Measurements from ENCODE around the gene TMEM175. TPM values are rescaled to one million over a fixed set of nuclear protein-coding genes. Genes with fewer than 3 reads are reported as not detected.

Gene TMEM175
- total RNA-seq, 1 donor from 2014 or later = 11.4 TPM

DNA sequence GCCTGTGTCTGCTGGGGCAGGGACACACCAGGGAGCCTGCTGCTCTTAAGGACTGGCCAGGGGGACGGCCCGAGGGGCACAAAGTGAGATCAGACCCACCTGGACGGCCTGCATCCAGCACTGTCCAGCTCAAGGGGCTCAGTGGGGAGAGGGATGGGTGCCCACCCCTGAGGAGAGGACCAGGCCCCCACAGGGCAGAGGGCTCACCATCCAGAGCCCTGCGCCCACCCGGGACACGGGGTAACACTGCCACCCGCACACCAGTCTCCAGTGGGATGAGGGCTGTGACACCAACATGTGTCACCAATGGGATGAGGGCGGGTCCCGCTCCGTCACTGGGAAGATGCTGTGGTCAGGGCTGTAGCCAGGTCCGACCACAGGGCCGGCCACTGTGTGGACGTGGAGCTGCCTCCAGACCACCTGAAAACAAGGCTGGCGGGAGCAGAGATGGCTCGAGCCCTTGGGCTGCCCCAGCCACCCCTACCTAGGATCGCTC lies 27.9 kb downstream of the TMEM175 start:
- no peak for DNase-seq (ENCODE audit: low read depth)
- no peak overlapping the region for H3K4me3 ChIP-seq (ENCODE audit: low read depth, low read length)
- no peak for TF ChIP-seq CTCF (conservative IDR thresholded peaks at IDR 0.05; ENCODE audit: low read depth, low read length)

DNA sequence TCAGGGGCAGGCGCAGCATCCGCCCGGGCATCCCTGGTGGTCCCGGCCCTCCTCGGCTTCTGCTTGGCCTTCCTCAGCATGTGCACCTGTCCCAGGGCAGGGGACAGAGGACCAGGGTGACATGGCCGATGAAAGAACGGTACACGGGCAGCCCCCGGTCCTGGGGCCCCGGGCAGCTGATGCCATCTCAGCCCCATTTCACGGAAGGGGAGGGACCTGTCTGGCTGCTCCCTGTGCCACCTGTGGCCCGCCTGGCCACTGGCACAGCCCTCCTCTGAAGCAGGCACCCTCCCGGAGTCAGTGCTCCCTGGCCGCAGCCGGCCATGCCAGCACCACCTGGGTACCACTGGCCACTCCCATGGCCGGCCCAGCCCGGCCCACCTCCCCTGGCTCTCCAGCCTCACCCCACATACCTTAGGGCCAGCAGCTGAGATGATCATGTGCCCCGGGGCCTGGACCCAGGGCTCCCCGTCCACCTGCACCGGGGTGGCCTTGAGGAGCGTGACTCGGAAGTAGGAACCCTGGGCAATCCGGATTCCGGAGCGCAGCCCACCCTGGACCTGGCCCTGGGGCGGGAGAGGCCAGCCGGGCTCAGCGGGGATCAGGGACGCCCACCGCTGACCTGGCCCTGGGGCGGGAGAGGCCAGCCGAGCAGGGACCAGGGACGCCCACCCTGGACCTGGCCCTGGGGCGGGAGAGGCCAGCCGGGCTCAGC lies 28.5 kb downstream of the TMEM175 start:
- no peak for TF ChIP-seq CTCF (conservative IDR thresholded peaks at IDR 0.05; ENCODE audit: low read depth, low read length)
- no peak for DNase-seq (ENCODE audit: low read depth)
- no peak overlapping the region for H3K4me3 ChIP-seq (ENCODE audit: low read depth, low read length)

DNA sequence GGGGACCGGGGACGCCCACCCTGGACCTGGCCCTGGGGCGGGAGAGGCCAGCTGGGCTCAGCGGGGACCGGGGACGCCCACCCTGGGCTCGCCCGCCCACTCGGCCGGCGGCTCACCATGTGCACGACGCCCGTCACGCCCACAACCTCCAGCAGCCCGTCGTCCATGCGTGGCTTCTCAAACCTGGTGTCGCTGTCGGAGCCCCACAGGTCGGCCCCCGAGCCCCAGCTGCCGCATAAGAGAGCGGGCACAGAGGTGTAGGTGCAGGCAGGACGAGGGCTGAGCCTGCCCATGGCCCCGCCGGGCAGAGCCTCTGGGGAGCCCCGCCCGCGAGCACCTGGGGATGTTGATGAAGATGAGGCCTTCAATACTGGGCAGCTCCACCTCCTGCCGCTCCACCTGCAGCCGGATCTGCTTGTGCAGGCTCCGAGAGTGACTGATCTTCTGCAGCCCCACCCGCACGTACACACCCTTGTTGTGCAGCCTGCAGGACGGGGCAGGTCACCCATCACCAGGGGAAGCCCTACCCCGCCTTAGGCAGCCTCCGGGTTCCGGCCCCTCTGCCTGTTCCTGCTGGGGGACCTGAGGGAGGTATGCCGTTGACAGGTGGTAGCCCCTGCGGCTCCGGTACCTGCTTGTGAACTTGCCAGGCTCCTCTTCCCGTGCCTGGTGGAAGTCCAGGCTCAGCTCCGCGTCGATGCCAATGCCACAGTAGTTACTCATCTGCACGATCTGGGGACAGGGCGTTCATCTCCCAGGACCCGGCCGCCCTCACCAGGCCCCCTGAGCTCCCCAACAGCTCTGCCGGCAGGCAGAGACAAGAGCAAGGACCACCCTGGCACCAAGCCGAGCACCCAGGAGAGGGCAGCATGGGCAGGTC lies 29.3 kb downstream of the TMEM175 start:
- DNase-seq (ENCODE audit: low read depth) = no peak
- TF ChIP-seq CTCF (conservative IDR thresholded peaks at IDR 0.05; ENCODE audit: low read depth, low read length) = no peak
- H3K4me3 ChIP-seq (ENCODE audit: low read depth, low read length) = no peak overlapping the region

DNA sequence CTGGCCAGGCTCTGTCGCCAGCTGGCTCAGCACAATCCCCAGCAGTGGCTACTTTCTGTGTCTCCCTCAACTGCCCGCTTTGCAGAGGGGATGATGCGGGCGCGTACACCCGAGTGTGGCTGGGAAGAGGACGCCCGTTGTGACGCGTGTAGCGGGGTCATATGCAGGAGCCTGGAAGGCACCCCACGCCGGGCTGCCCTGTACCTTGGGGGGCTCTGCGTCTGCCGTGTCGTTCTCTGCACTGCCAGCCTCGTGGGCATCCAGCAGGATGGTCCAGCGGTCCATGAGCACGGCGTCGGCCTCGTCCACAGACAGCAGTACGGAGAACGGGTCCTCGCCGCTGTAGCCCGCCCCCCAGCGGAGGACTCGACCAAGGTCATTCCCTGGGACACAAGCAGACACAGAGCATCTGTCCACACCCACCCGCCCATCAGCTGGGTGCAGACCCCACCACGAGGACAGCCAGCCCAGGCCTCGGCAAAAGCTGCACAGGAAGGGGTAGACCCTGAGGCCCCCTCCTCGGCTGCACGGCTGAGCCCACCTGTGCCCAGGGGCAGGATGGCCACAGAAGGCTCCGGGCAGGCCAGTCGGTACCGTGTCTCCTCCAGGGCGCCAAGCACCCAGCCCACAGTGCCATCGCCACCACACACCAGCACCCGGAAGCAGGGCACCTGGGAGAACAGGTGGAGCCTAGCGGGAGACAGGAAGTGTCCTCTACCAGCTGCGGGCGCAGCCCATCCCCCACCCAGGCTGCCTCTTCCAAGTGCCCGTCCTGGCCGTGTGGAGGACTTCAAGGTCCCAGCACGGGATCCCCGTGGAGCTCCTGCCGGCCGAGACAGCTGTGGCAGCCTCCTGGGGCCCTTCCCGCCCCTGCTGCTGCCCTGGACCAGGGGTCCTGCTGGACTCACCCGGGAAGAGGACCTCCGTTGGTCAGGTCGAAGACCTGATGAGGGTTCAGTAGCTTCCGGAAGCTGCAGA lies 30.3 kb downstream of the TMEM175 start:
- no peak overlapping the region for H3K4me3 ChIP-seq (ENCODE audit: low read depth, low read length)
- DNase-seq (ENCODE audit: low read depth) = no peak
- no peak for TF ChIP-seq CTCF (conservative IDR thresholded peaks at IDR 0.05; ENCODE audit: low read depth, low read length)

GRCh38 chr4:963276-964225 lies 31.3 kb downstream of the TMEM175 start:
- TF ChIP-seq CTCF (conservative IDR thresholded peaks at IDR 0.05; ENCODE audit: low read depth, low read length) = no peak
- DNase-seq (ENCODE audit: low read depth) = no peak
- no peak overlapping the region for H3K4me3 ChIP-seq (ENCODE audit: low read depth, low read length)
